ENCODE results near the gene STK33. TPM values are rescaled to one million over a fixed set of nuclear protein-coding genes. Genes with fewer than 3 reads are reported as not detected.

The STK33 gene
- total RNA-seq, 4 donors from 2014 or later = 1.9 to 18.9 (median 3.1) TPM

DNA sequence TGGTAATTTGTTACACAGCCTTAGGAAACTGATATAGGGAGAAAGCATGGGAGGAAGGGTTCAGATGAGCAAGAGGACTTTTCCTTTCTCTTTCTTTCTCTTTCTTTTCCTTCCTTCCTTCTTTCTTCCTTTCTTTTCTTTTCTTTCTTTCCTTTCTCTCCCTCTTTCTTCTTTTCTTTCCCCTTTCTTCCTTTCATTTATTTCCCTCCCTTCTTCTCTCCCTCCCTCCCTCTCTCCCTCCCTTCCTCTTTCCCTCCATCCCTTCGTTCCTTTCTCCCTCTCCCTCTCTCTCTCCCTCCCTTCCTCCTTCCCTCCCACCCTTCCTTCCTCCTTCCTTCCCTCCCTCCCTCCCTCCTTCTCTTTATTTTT lies 222.5 kb downstream of the STK33 start:
- Histone ChIP-seq H3K36me3 (no peaks in the 10 kb centered on the region), H3K4me3 (no peak overlapping the region), H3K27me3 (no peaks in the 10 kb centered on the region), H3K9me3 (no peaks in the 10 kb centered on the region), H3K27ac (no peak overlapping the region), H3K4me1 (no peaks in the 10 kb centered on the region)
- TF ChIP-seq POLR2A (IDR thresholded peaks at IDR 0.05) (no peak), CTCF (IDR thresholded peaks at IDR 0.05) (no peak)
- no peak for DNase-seq

- H3K9me3 ChIP-seq = no peaks in the 10 kb centered on the region
- H3K4me1 ChIP-seq = no peaks in the 10 kb centered on the region
- H3K27ac ChIP-seq = no peak overlapping the region
- no peak for DNase-seq
- TF ChIP-seq CTCF (IDR thresholded peaks at IDR 0.05) = no peak
- no peak for TF ChIP-seq POLR2A (IDR thresholded peaks at IDR 0.05)
- H3K4me3 ChIP-seq = no peak overlapping the region
- no peaks in the 10 kb centered on the region for H3K36me3 ChIP-seq
- no peaks in the 10 kb centered on the region for H3K27me3 ChIP-seq
These were observed 223.1 kb downstream of the STK33 start for GRCh38 chr11:8370812-8371515.

GRCh38 chr11:8369592-8370205 lies 224.3 kb downstream of the STK33 start:
- DNase-seq = no peak
- Histone ChIP-seq H3K4me1 (no peaks in the 10 kb centered on the region), H3K4me3 (no peak overlapping the region)

GRCh38 chr11:8368772-8369171 lies 225.3 kb downstream of the STK33 start:
- Histone ChIP-seq H3K4me1 (no peaks in the 10 kb centered on the region), H3K27me3 (no peaks in the 10 kb centered on the region), H3K27ac (no peak overlapping the region), H3K9me3 (no peaks in the 10 kb centered on the region), H3K36me3 (no peaks in the 10 kb centered on the region), H3K4me3 (no peak overlapping the region)
- DNase-seq = no peak
- TF ChIP-seq CTCF (IDR thresholded peaks at IDR 0.05) (no peak), POLR2A (IDR thresholded peaks at IDR 0.05) (no peak)

More at GRCh38 chr11:8369592-8370205, 224.3 kb downstream of the STK33 start:
- Histone ChIP-seq H3K27me3 (no peaks in the 10 kb centered on the region), H3K36me3 (no peaks in the 10 kb centered on the region), H3K27ac (no peak overlapping the region), H3K9me3 (no peaks in the 10 kb centered on the region)
- TF ChIP-seq CTCF (IDR thresholded peaks at IDR 0.05) (no peak), POLR2A (IDR thresholded peaks at IDR 0.05) (no peak)

DNA sequence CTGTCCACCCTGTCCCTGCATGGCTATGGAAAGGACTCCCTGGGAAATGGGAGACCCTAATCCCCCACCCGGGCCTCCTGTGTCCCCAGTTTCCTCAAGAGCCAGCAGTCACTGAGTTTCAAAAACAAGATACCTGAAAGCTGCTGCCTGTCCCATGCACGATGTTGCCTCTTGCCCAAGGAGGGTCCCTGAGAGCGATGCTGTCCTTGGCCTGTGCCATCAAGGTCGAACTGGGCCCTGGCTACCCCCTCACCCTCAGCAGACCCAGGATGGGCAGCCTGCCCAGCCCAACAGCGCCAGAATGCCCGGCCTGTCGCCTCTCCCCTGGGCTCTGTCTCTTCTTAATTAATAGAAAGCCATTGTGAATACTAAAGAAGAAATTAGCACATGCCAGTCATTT lies 225.8 kb downstream of the STK33 start:
- Histone ChIP-seq H3K4me1 (no peaks in the 10 kb centered on the region), H3K4me3 (no peak overlapping the region), H3K27ac (no peak overlapping the region), H3K27me3 (no peaks in the 10 kb centered on the region), H3K36me3 (no peaks in the 10 kb centered on the region), H3K9me3 (no peaks in the 10 kb centered on the region)
- TF ChIP-seq POLR2A (IDR thresholded peaks at IDR 0.05) = no peak
- no peak for TF ChIP-seq CTCF (IDR thresholded peaks at IDR 0.05)
- no peak for DNase-seq
